HepG2 (cell line): ENCODE measurements around the gene GPR15LG. TPM values are rescaled to one million over a fixed set of nuclear protein-coding genes. Genes with fewer than 3 reads are reported as not detected.

Experiments
- ATAC-seq: fragments of 200-7000 bp; cut with Tn5 transposase; 3 replicates; pipeline ENCODE4 v1.9.1; 2020; ENCODE audit warnings: mild to moderate bottlenecking, moderate library complexity
- BruUV-seq: library from RNA; stranded (reverse); fragments of 400-500 nt; replicated peaks from 2 replicates; lab custom pipeline; 2021; lab: Mats Ljungman, UMichigan
- CTCF ChIA-PET: fragments of 300-600 bp; formaldehyde crosslinking; extraction: SDS; loops from one replicate; lab custom pipeline; 2021; ENCODE audit warnings: low total read pairs, inconsistent platforms, low intra/inter-chr PET ratio; lab: Yijun Ruan, JAX
- POLR2A ChIA-PET: fragments of 350-600 bp; sonication (Branson Sonifier 250); formaldehyde crosslinking; loops from one replicate; lab custom pipeline; 2020; ENCODE audit warnings: antibody characterized with exemption, inconsistent platforms; lab: Yijun Ruan, JAX
- DNase-seq: peaks from one replicate; pipeline ENCODE4 v3.0.0-alpha.2; 2015; ENCODE audit warnings: low spot score
- FAIRE-seq: peaks from 3 replicates; lab custom pipeline; 2011; peaks lifted over from hg19 to GRCh38; lab: Jason Lieb, UNC
- H2AFZ ChIP-seq: one replicate; pipeline ENCODE4 v1.6.1; 2011; ENCODE audit warnings: low read length, inconsistent platforms
- H3K27ac ChIP-seq: fragments of 300-600 bp; 3 replicates; pipeline ENCODE4 v1.8.0; 2011; ENCODE audit warnings: mixed run types, mild to moderate bottlenecking, mixed read lengths, low read length, inconsistent platforms; ENCODE audit not compliant: insufficient read depth; ENCODE audit errors: extremely low read length
- H3K27me3 ChIP-seq, 2 experiments: fragments of 200-600 bp in 1 of 2; 2 replicates in 1 of 2; 3 replicates in 1 of 2; pipeline versions ENCODE4 v1.6.0 to v1.8.0; 2011; ENCODE audit warnings: low read length in 2 of 2, mild to moderate bottlenecking in 2 of 2, moderate library complexity in 2 of 2, inconsistent platforms in 1 of 2; ENCODE audit not compliant: insufficient read depth in 2 of 2, control insufficient read depth in 1 of 2
- H3K36me3 ChIP-seq, 2 experiments: fragments of 200-600 bp in 1 of 2; replicated peaks in 1 of 2; 2 replicates in 1 of 2; 3 replicates in 1 of 2; pipeline versions ENCODE4 v1.5.1 to v1.8.0; 2011; ENCODE audit warnings: low read length in 2 of 2, inconsistent platforms in 1 of 2; ENCODE audit not compliant: insufficient read depth in 2 of 2, control insufficient read depth in 1 of 2
- H3K4me1 ChIP-seq: 2 replicates; pipeline ENCODE4 v1.5.1; 2012; ENCODE audit warnings: low read length, inconsistent platforms; ENCODE audit not compliant: insufficient read depth
- H3K4me2 ChIP-seq: 2 replicates; pipeline ENCODE4 v1.6.0; 2011; ENCODE audit warnings: low read depth, low read length, inconsistent platforms
- H3K4me3 ChIP-seq, 3 experiments: fragments of 200-600 bp in 1 of 3; sonication (generic), shearing (Covaris generic) in 1 of 3; replicated peaks in 1 of 3; 2 replicates each; pipeline ENCODE4 v1.5.1; 2011 to 2016; ENCODE audit warnings: low read length in 3 of 3, inconsistent platforms in 2 of 3, low read depth in 2 of 3, mild to moderate bottlenecking in 2 of 3, control low read depth in 1 of 3, mixed read lengths in 1 of 3; ENCODE audit not compliant: insufficient read depth in 1 of 3
- H3K79me2 ChIP-seq: one replicate; pipeline ENCODE4 v1.6.1; 2011; ENCODE audit warnings: low read length, inconsistent platforms; ENCODE audit not compliant: insufficient read depth
- H3K9ac ChIP-seq: 2 replicates; pipeline ENCODE4 v1.6.0; 2011; ENCODE audit warnings: mild to moderate bottlenecking, low read depth, low read length, inconsistent platforms; ENCODE audit not compliant: insufficient read depth
- H3K9me3 ChIP-seq: 2 replicates; pipeline ENCODE4 v1.5.1; 2012; ENCODE audit warnings: mild to moderate bottlenecking, low read length
- H4K20me1 ChIP-seq: 2 replicates; pipeline ENCODE4 v1.6.0; 2011; ENCODE audit warnings: inconsistent platforms, mild to moderate bottlenecking, low read length, moderate library complexity; ENCODE audit not compliant: insufficient read depth
- ATF3 ChIP-seq: sonication (generic); formaldehyde crosslinking; IDR thresholded peaks from 2 replicates; pipeline ENCODE4 v1.4.0; 2020; ENCODE audit warnings: missing genetic modification reagents
- ATF7-NPFF ChIP-seq: sonication (generic); formaldehyde crosslinking; IDR thresholded peaks from 2 replicates; pipeline ENCODE4 v1.8.1; 2023; ENCODE audit warnings: mild to moderate bottlenecking, low read depth, missing genetic modification reagents, moderate library complexity
- CEBPZ ChIP-seq: IDR thresholded peaks from 2 replicates; pipeline ENCODE4 v1.6.1; 2012; ENCODE audit warnings: low read length, improper control_type of control experiment
- E2F5 ChIP-seq: sonication (generic); formaldehyde crosslinking; conservative IDR thresholded peaks from 2 replicates; pipeline ENCODE4 v1.4.0; 2020; ENCODE audit warnings: missing genetic modification reagents
- IRF2 ChIP-seq: IDR thresholded peaks from 2 replicates; pipeline ENCODE4 v1.6.1; 2018; ENCODE audit warnings: missing genetic modification reagents, missing compliant biosample characterization
- NCOA1 ChIP-seq: sonication (generic); formaldehyde crosslinking; IDR thresholded peaks from 2 replicates; pipeline ENCODE4 v1.9.0; 2021; ENCODE audit warnings: missing genetic modification reagents
- RELA ChIP-seq: sonication (generic); formaldehyde crosslinking; IDR thresholded peaks from 2 replicates; pipeline ENCODE4 v1.4.0; 2020; ENCODE audit warnings: missing genetic modification reagents
- SMYD3 ChIP-seq: sonication (generic); formaldehyde crosslinking; IDR thresholded peaks from 2 replicates; pipeline ENCODE4 v1.8.1; 2023; ENCODE audit warnings: mild to moderate bottlenecking, missing genetic modification reagents
- XRCC5 ChIP-seq: fragments of 200-400 bp; formaldehyde crosslinking; optimal IDR thresholded peaks from 2 replicates; pipeline ENCODE3; 2017; ENCODE audit warnings: mild to moderate bottlenecking, low read length
- ZNF232 ChIP-seq: sonication (generic); formaldehyde crosslinking; IDR thresholded peaks from 2 replicates; pipeline ENCODE4 v1.4.0; 2020; ENCODE audit warnings: missing genetic modification reagents, borderline replicate concordance
- ZNF367 ChIP-seq: sonication (generic); formaldehyde crosslinking; IDR thresholded peaks from 2 replicates; pipeline ENCODE4 v1.4.0; 2020; ENCODE audit warnings: missing genetic modification reagents, borderline replicate concordance
- ZNF577 ChIP-seq: sonication (generic); formaldehyde crosslinking; IDR thresholded peaks from 2 replicates; pipeline ENCODE4 v1.4.0; 2020; ENCODE audit warnings: mild to moderate bottlenecking, low read depth, missing genetic modification reagents, borderline replicate concordance
- ZNF598 ChIP-seq: sonication (generic); formaldehyde crosslinking; IDR thresholded peaks from 2 replicates; pipeline ENCODE4 v1.5.1; 2020; ENCODE audit warnings: mild to moderate bottlenecking, missing genetic modification reagents, borderline replicate concordance
- ZNF619 ChIP-seq: sonication (generic); formaldehyde crosslinking; IDR thresholded peaks from 2 replicates; pipeline ENCODE4 v1.4.0; 2020; ENCODE audit warnings: mild to moderate bottlenecking, missing genetic modification reagents
- ZNF703 ChIP-seq: sonication (generic); formaldehyde crosslinking; IDR thresholded peaks from 2 replicates; pipeline ENCODE4 v1.5.1; 2020; ENCODE audit warnings: missing genetic modification reagents, mild to moderate bottlenecking, moderate library complexity, borderline replicate concordance
- WGBS: methylation state at CpG from one replicate; pipeline ENCODE4 v1.1.6; 2017; ENCODE audit warnings: low lambda C conversion rate; 5-methylcytosine and 5-hydroxymethylcytosine counted together
- in situ Hi-C: cut with HindIII; loops from 2 replicates; pipeline ENCODE4 v1.10.0; 2017; ENCODE audit warnings: low pct_unique_long_range_greater_than_20kb; ENCODE audit not compliant: extremely low pct_ligation_motif_present
- intact Hi-C: fragments of 100-400 bp; cut with micrococcal nuclease; formaldehyde crosslinking; loops from one replicate; pipeline ENCODE4 v1.10.0; 2022; ENCODE audit not compliant: unreplicated experiment
- polyA plus RNA-seq, 8 experiments: library from polyadenylated mRNA; depleted of rRNA in 3 of 8; stranded (reverse) in 7 of 8; unstranded in 1 of 8; fragments of >200 nt; fragmentation: Illumina TruSeq in 4 of 8; extraction: Trizol in 4 of 8; gene quantifications; 2 replicates each; pipeline versions ENCODE4 v1.2.1 to v1.2.3, GENCODE V29; 2011 to 2016; ENCODE audit warnings: low read depth in 4 of 8, missing spikeins in 1 of 8, mixed read lengths in 1 of 8; ENCODE audit not compliant: insufficient read depth in 1 of 8
- total RNA-seq, 5 experiments: library from RNA; depleted of rRNA; stranded (reverse); fragments of >200 nt; fragmentation: Illumina TruSeq; extraction: Trizol; gene quantifications; 2 replicates each; pipeline ENCODE4 v1.2.3, GENCODE V29; 2016; ENCODE audit warnings: low read depth in 1 of 5

Gene GPR15LG
- total and polyA plus RNA-seq, 2 of the 13 experiments (the other 11 are each of a cell fraction or from before 2014, with no cell fraction given) = not detected

- Histone ChIP-seq H3K4me3 (no peak overlapping the region), H3K79me2 (no peaks in the 10 kb centered on the region), H3K4me1 (no peaks in the 10 kb centered on the region), H3K9me3 (no peaks in the 10 kb centered on the region), H2AFZ (no peak overlapping the region), H3K4me2 (no peak overlapping the region), H3K36me3 (no peaks in the 10 kb centered on the region), H4K20me1 (no peaks in the 10 kb centered on the region), H3K27me3 (peaks cover 9 to 63% of the 10 kb centered on the region in 2 experiments), H3K27ac (no peak overlapping the region), H3K9ac (no peak overlapping the region)
- DNase-seq = no peak
- ChIA-PET CTCF (no interaction called here), POLR2A (no interaction called here)
- ATAC-seq = no peak
- intact Hi-C loops (no loop called here), in situ Hi-C loops (no loop called here)
- FAIRE-seq = no peak
- BruUV-seq = no TSS peak
- WGBS = 0% methylated on average over 3 of the region's 5 CpGs
- TF ChIP-seq ATF7-NPFF (CRISPR knock-in tag) = no peak
- TF ChIP-seq RELA (CRISPR knock-in tag) = no peak
- no peak for TF ChIP-seq ZNF598 (CRISPR knock-in tag)
- no peak for TF ChIP-seq ZNF232 (CRISPR knock-in tag)
Observed at GRCh38 chr10:84197643-84198042, 24.0 kb downstream of the GPR15LG start.

- Histone ChIP-seq H3K9me3 (no peaks in the 10 kb centered on the region), H3K27ac (no peak overlapping the region), H3K4me2 (no peak overlapping the region), H3K4me3 (no peak overlapping the region), H3K9ac (no peak overlapping the region), H2AFZ (no peak overlapping the region), H4K20me1 (no peaks in the 10 kb centered on the region), H3K36me3 (no peaks in the 10 kb centered on the region), H3K27me3 (peaks cover 9 to 55% of the 10 kb centered on the region in 2 experiments), H3K79me2 (no peaks in the 10 kb centered on the region), H3K4me1 (no peaks in the 10 kb centered on the region)
- in situ Hi-C loops (no loop called here), intact Hi-C loops (no loop called here)
- CTCF ChIA-PET = no interaction called here
- no TSS peak for BruUV-seq
- POLR2A ChIA-PET = no interaction called here
- no peak for DNase-seq
- no peak for FAIRE-seq
- WGBS = 0% methylated on average over 6 of the region's 7 CpGs
- ATAC-seq = no peak
- TF ChIP-seq E2F5 (CRISPR knock-in tag) = no peak
- TF ChIP-seq NCOA1 (CRISPR knock-in tag) = no peak
- no peak for TF ChIP-seq IRF2 (CRISPR knock-in tag)
- no peak for TF ChIP-seq XRCC5
- TF ChIP-seq ZNF619 (CRISPR knock-in tag) = no peak
- no peak for TF ChIP-seq ZNF367 (CRISPR knock-in tag)
- TF ChIP-seq ZNF577 (CRISPR knock-in tag) = no peak
- no peak for TF ChIP-seq CEBPZ
- no peak for TF ChIP-seq ZNF703
- TF ChIP-seq SMYD3 (CRISPR knock-in tag) = no peak
- no peak for TF ChIP-seq ATF3 (CRISPR knock-in tag)
Observed at GRCh38 chr10:84198206-84198915, 24.8 kb downstream of the GPR15LG start.
